GM18511 (cell line): Measurements from ENCODE around the gene TNS1.
"Not testable (repeated sequence)": the region's sequence is repeated elsewhere in the genome, so short reads cannot be mapped to it uniquely, and the experiment has no call there.

Source experiments
- ATAC-seq: cut with Tn5 transposase; IDR thresholded peaks from one replicate; pipeline ENCODE4 v1.9.1; 2021; ENCODE audit warnings: mild to moderate bottlenecking, moderate library complexity; ENCODE audit not compliant: unreplicated experiment

Gene TNS1

GRCh38 chr2:218030409-218031195 is 27.8 kb upstream of the TNS1 start:
- ATAC-seq, result no peak

GRCh38 chr2:218029366-218030360 is 26.9 kb upstream of the TNS1 start:
- ATAC-seq, result no peak

- ATAC-seq, result no peak
Measured at GRCh38 chr2:218028562-218029348, 26.0 kb upstream of the TNS1 start.

GRCh38 chr2:218028189-218028495 is 25.3 kb upstream of the TNS1 start:
- ATAC-seq, result no peak

GRCh38 chr2:218027426-218028188 is 24.8 kb upstream of the TNS1 start:
- no peak for ATAC-seq

GRCh38 chr2:218026676-218027425 is 24.1 kb upstream of the TNS1 start:
- ATAC-seq, result no peak

GRCh38 chr2:218026244-218026643 is 23.4 kb upstream of the TNS1 start:
- no peak for ATAC-seq

- no peak for ATAC-seq
Measured at GRCh38 chr2:218024871-218025270, 22.1 kb upstream of the TNS1 start.

- ATAC-seq, result no peak
Measured at GRCh38 chr2:218024336-218024735, 21.5 kb upstream of the TNS1 start.

GRCh38 chr2:218023636-218024035 is 20.8 kb upstream of the TNS1 start:
- no peak for ATAC-seq

- ATAC-seq, result no peak
Measured at GRCh38 chr2:218022851-218023530, 20.2 kb upstream of the TNS1 start.

- ATAC-seq, result no peak
Measured at GRCh38 chr2:218022131-218022850, 19.5 kb upstream of the TNS1 start.

GRCh38 chr2:218021536-218022071 is 18.8 kb upstream of the TNS1 start:
- no peak for ATAC-seq

GRCh38 chr2:218020966-218021535 is 18.3 kb upstream of the TNS1 start:
- no peak for ATAC-seq

GRCh38 chr2:218020281-218020680 is 17.5 kb upstream of the TNS1 start:
- ATAC-seq, result no peak

- no peak for ATAC-seq
Measured at GRCh38 chr2:218019411-218020060, 16.7 kb upstream of the TNS1 start.

- ATAC-seq, result not testable (repeated sequence)
Measured at GRCh38 chr2:218018842-218019125, 16.0 kb upstream of the TNS1 start.
